Panc1 (cell line): ENCODE results near the gene AGPS. TPM values are rescaled to one million over a fixed set of nuclear protein-coding genes. Genes with fewer than 3 reads are reported as not detected.

ENCODE experiments used
- ATAC-seq: fragments of 200-7000 bp; cut with Tn5 transposase; 2 replicates; pipeline ENCODE4 v1.9.1; 2020; ENCODE audit warnings: mild to moderate bottlenecking, moderate library complexity
- BruUV-seq: library from RNA; stranded (reverse); fragments of 400-500 nt; replicated peaks from 2 replicates; lab custom pipeline; 2021; lab: Mats Ljungman, UMichigan
- CTCF ChIA-PET: fragments of 300-600 bp; sonication (Branson Sonifier 250); formaldehyde crosslinking; loops from one replicate; lab custom pipeline; 2022; ENCODE audit warnings: antibody characterized with exemption; lab: Charles Lee
- POLR2A ChIA-PET: fragments of 300-600 bp; sonication (Branson Sonifier 250); formaldehyde crosslinking; loops from one replicate; lab custom pipeline; 2022; ENCODE audit warnings: antibody characterized with exemption; lab: Charles Lee
- DNase-seq: peaks from one replicate; pipeline ENCODE4 v3.0.0-alpha.2; 2010; ENCODE audit warnings: low read depth, low spot score
- H3K27ac ChIP-seq: 2 replicates; pipeline ENCODE4 v1.5.1; 2011; ENCODE audit warnings: mild to moderate bottlenecking, low read length, inconsistent platforms
- H3K27me3 ChIP-seq: fragments of 200-500 bp; sonication (Bioruptor generic); 2 replicates; pipeline ENCODE4 v1.6.0; 2014; ENCODE audit warnings: low read length, inconsistent platforms; ENCODE audit not compliant: control insufficient read depth, insufficient read depth
- H3K36me3 ChIP-seq: fragments of 200-500 bp; sonication (Bioruptor generic); 2 replicates; pipeline ENCODE4 v1.5.1; 2014; ENCODE audit warnings: inconsistent platforms, mild to moderate bottlenecking, low read length, moderate library complexity; ENCODE audit not compliant: control insufficient read depth, insufficient read depth
- H3K4me1 ChIP-seq: 2 replicates; pipeline ENCODE4 v1.5.1; 2011; ENCODE audit warnings: inconsistent platforms, mild to moderate bottlenecking, low read length, moderate library complexity; ENCODE audit not compliant: control insufficient read depth, insufficient read depth
- H3K4me3 ChIP-seq, 2 experiments: 2 replicates each; pipeline ENCODE4 v1.5.1; 2011 to 2012; ENCODE audit warnings: low read depth in 2 of 2, low read length in 2 of 2, mild to moderate bottlenecking in 2 of 2, inconsistent platforms in 1 of 2, moderate library complexity in 1 of 2
- H3K9me3 ChIP-seq: fragments of 200-500 bp; sonication (Bioruptor generic); 2 replicates; pipeline ENCODE4 v1.5.1; 2014; ENCODE audit warnings: low read depth, mild to moderate bottlenecking, inconsistent platforms, low read length, moderate library complexity; ENCODE audit not compliant: control insufficient read depth, insufficient read depth
- POLR2AphosphoS5 ChIP-seq: IDR thresholded peaks from 2 replicates; pipeline ENCODE4 v1.6.1; 2012; ENCODE audit warnings: mild to moderate bottlenecking, low read depth, low read length, moderate library complexity
- REST ChIP-seq, 2 experiments: IDR thresholded peaks; 2 replicates each; pipeline ENCODE4 v1.6.1; 2011 to 2012; ENCODE audit warnings: low read depth in 2 of 2, control low read depth in 1 of 2, low read length in 1 of 2, mild to moderate bottlenecking in 1 of 2, moderate library complexity in 1 of 2; ENCODE audit not compliant: insufficient read depth in 1 of 2
- SIN3A ChIP-seq: IDR thresholded peaks from 2 replicates; pipeline ENCODE4 v1.6.1; 2012; ENCODE audit warnings: low read depth, mild to moderate bottlenecking, low read length, moderate library complexity, borderline replicate concordance; ENCODE audit not compliant: insufficient read depth
- TCF7L2 ChIP-seq: IDR thresholded peaks from 2 replicates; pipeline ENCODE4 v1.6.1; 2011; ENCODE audit warnings: mild to moderate bottlenecking, low read depth, low read length, inconsistent platforms
- in situ Hi-C: cut with HindIII; loops from 2 replicates; pipeline ENCODE4 v1.10.0; 2016; ENCODE audit warnings: low sequenced_read_pairs, low pct_unique_long_range_greater_than_20kb
- intact Hi-C: fragments of 100-400 bp; cut with micrococcal nuclease; formaldehyde crosslinking; loops from one replicate; pipeline ENCODE4 v1.10.0; 2022; ENCODE audit not compliant: unreplicated experiment
- total RNA-seq: library from RNA; stranded (reverse); gene quantifications from one replicate; pipeline ENCODE4 v1.2.1, GENCODE V29; 2021; ENCODE audit not compliant: unreplicated experiment
- TF ChIP-seq, protein P1 (sequence below): fragments of 450-650 bp; IDR thresholded peaks from 2 replicates; pipeline ENCODE4 v1.5.1; 2017; ENCODE audit warnings: mild to moderate bottlenecking

AGPS gene
- total RNA-seq, 1 experiment from 2014 or later: 68.7 TPM

DNA sequence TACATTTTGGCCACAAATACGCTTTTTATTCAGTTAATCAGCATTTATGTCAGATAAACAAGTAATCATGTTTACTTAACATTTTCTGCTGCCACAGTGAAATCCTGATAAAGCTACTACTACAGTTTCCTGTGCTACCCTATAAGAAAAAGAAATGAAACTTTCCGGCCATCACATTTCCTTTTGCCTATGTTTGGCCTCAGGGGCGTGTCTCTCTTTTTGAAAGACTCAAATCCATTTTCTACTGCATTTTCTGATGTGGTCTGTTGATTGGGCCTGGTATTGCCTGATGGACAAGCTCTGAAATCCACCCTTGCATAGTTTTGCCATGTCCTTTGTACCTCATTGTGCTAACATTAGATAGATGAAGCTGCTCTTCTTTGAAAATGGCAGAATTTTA is 152.6 kb downstream of the AGPS start:
- in situ Hi-C loops: no loop called here
- POLR2A ChIA-PET: no interaction called here
- Histone ChIP-seq H3K4me1 (no peaks in the 10 kb centered on the region), H3K9me3 (no peaks in the 10 kb centered on the region), H3K36me3 (no peaks in the 10 kb centered on the region), H3K27ac (no peak overlapping the region), H3K27me3 (no peaks in the 10 kb centered on the region), H3K4me3 (no peak overlapping the region)
- CTCF ChIA-PET: no interaction called here
- DNase-seq (no peak), ATAC-seq (no peak)
- TF ChIP-seq REST (IDR thresholded peaks at IDR 0.05; ENCODE audit: insufficient read depth in 1 of 2, low read depth in 2 of 2, low read length in 1 of 2) (no peak), TCF7L2 (no peak), SIN3A (no peak), POLR2AphosphoS5 (no peak)
- TF ChIP-seq, protein P1, sequence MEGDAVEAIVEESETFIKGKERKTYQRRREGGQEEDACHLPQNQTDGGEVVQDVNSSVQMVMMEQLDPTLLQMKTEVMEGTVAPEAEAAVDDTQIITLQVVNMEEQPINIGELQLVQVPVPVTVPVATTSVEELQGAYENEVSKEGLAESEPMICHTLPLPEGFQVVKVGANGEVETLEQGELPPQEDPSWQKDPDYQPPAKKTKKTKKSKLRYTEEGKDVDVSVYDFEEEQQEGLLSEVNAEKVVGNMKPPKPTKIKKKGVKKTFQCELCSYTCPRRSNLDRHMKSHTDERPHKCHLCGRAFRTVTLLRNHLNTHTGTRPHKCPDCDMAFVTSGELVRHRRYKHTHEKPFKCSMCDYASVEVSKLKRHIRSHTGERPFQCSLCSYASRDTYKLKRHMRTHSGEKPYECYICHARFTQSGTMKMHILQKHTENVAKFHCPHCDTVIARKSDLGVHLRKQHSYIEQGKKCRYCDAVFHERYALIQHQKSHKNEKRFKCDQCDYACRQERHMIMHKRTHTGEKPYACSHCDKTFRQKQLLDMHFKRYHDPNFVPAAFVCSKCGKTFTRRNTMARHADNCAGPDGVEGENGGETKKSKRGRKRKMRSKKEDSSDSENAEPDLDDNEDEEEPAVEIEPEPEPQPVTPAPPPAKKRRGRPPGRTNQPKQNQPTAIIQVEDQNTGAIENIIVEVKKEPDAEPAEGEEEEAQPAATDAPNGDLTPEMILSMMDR: no peak
- BruUV-seq: no TSS peak
- intact Hi-C loops: no loop called here

DNA sequence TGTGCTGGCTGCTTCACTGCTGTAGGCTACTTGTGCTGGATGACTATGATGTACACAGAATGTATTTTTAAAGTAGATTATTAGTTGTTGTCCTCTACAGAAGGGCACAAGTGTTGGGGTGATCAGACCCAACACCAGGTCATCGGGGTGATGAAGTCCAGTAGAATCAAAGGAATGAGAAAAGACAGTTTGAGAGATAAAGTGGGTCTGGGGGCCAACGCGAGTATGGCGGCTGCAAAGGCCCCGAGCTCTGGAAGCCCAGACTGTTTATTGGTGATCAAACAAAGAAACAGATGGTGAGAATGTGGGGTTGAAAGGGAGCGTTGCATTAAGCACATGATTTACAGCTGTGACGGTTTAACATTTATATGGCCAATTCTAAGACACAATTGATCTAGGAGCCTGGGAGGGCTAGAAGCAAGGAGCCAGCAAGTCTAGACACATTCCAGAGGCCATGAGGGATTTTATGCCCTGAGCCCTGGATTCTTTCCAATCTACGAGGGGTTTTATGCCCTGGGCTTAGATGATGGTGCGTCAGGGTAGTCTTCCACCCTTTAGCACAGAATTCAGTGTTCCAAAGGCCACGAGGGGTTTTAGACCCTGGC is 153.5 kb downstream of the AGPS start:
- intact Hi-C loops (no loop called here), in situ Hi-C loops (no loop called here)
- CTCF ChIA-PET: no interaction called here
- no peak for TF ChIP-seq REST (IDR thresholded peaks at IDR 0.05; ENCODE audit: insufficient read depth in 1 of 2, low read depth in 2 of 2, low read length in 1 of 2)
- no peak for TF ChIP-seq TCF7L2
- no peak for TF ChIP-seq POLR2AphosphoS5
- TF ChIP-seq, protein P1: no peak
- no peak for TF ChIP-seq SIN3A
- POLR2A ChIA-PET: interaction anchor here (0.6 kb wide), 1 partner anchor 23 kb away, joined by 3 read pairs; no protein-coding TSS in a partner anchor
- no TSS peak for BruUV-seq
- Histone ChIP-seq H3K9me3 (no peaks in the 10 kb centered on the region), H3K4me3 (no peak overlapping the region), H3K36me3 (no peaks in the 10 kb centered on the region), H3K27me3 (no peaks in the 10 kb centered on the region), H3K4me1 (no peaks in the 10 kb centered on the region), H3K27ac (no peak overlapping the region)
- ATAC-seq (no peak), DNase-seq (no peak)
